NCI-H524 treated with DMSO at 0.1 percent for 48 hours (cell line): ENCODE data around the gene TNFRSF25.
A peak's percentile ranks its signal among the peaks of the same experiment; 100 is the strongest.
"Not testable (repeated sequence)": the region's sequence is repeated elsewhere in the genome, so short reads cannot be mapped to it uniquely, and the experiment has no call there.

Source experiments
- DNase-seq: peaks from one replicate; lab custom pipeline; 2025; lab: John Stamatoyannopoulos, UW

The TNFRSF25 gene

GRCh38 chr1:6435547-6435946 lies 30.4 kb downstream of the TNFRSF25 start:
- no peak for DNase-seq

- DNase-seq: no peak
These were observed 30.8 kb downstream of the TNFRSF25 start for GRCh38 chr1:6435129-6435528.

GRCh38 chr1:6434186-6434585 lies 31.8 kb downstream of the TNFRSF25 start:
- peak; percentile 56 for DNase-seq

- DNase-seq: not testable (repeated sequence)
These were observed 34.1 kb downstream of the TNFRSF25 start for GRCh38 chr1:6431645-6432579.

- DNase-seq: not testable (repeated sequence)
These were observed 36.1 kb downstream of the TNFRSF25 start for GRCh38 chr1:6429660-6430411.

- not testable (repeated sequence) for DNase-seq
These were observed 37.5 kb downstream of the TNFRSF25 start for GRCh38 chr1:6428453-6428852.

GRCh38 chr1:6427441-6428390 lies 38.3 kb downstream of the TNFRSF25 start:
- DNase-seq: no peak

- DNase-seq: no peak
These were observed 39.0 kb downstream of the TNFRSF25 start for GRCh38 chr1:6426972-6427350.

- no peak for DNase-seq
These were observed 39.5 kb downstream of the TNFRSF25 start for GRCh38 chr1:6426277-6426971.

- DNase-seq: no peak
These were observed 40.3 kb downstream of the TNFRSF25 start for GRCh38 chr1:6425658-6426057.

GRCh38 chr1:6424619-6425593 lies 41.1 kb downstream of the TNFRSF25 start, which contains the start of gene ESPN:
ESPN (plus strand) TSS chr1:6424776; CDS start chr1:6424956, 180 bp downstream.
- DNase-seq: no peak

- no peak for DNase-seq
These were observed 41.9 kb downstream of the TNFRSF25 start for GRCh38 chr1:6424000-6424565.

- DNase-seq: no peak
These were observed 42.5 kb downstream of the TNFRSF25 start for GRCh38 chr1:6423321-6423999.

GRCh38 chr1:6421266-6421665 lies 44.7 kb downstream of the TNFRSF25 start:
- DNase-seq: no peak

GRCh38 chr1:6420454-6421042 lies 45.4 kb downstream of the TNFRSF25 start:
- no peak for DNase-seq

- no peak for DNase-seq
These were observed 46.0 kb downstream of the TNFRSF25 start, which contains the start of gene HES2 for GRCh38 chr1:6419804-6420453. HES2 (minus strand) TSS chr1:6419919; CDS start chr1:6419820, 99 bp downstream.

GRCh38 chr1:6419397-6419803 lies 46.6 kb downstream of the TNFRSF25 start:
- no peak for DNase-seq
